Head of caudate nucleus (tissue), 42 donors: ENCODE results near the gene PXDC1.

Experiments used
- DNase-seq, 42 donors: peaks; one replicate each; pipeline versions ENCODE4 v3.0.0 to v3.0.0-alpha.2; 2020 to 2021; ENCODE audit warnings: mixed read lengths in 7 of 42
- intact Hi-C: fragments of 100-400 bp; cut with DNase I; formaldehyde crosslinking; loops from one replicate; pipeline ENCODE4 v1.15.0; 2022

The PXDC1 gene, protein sequence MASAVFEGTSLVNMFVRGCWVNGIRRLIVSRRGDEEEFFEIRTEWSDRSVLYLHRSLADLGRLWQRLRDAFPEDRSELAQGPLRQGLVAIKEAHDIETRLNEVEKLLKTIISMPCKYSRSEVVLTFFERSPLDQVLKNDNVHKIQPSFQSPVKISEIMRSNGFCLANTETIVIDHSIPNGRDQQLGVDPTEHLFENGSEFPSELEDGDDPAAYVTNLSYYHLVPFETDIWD

DNA sequence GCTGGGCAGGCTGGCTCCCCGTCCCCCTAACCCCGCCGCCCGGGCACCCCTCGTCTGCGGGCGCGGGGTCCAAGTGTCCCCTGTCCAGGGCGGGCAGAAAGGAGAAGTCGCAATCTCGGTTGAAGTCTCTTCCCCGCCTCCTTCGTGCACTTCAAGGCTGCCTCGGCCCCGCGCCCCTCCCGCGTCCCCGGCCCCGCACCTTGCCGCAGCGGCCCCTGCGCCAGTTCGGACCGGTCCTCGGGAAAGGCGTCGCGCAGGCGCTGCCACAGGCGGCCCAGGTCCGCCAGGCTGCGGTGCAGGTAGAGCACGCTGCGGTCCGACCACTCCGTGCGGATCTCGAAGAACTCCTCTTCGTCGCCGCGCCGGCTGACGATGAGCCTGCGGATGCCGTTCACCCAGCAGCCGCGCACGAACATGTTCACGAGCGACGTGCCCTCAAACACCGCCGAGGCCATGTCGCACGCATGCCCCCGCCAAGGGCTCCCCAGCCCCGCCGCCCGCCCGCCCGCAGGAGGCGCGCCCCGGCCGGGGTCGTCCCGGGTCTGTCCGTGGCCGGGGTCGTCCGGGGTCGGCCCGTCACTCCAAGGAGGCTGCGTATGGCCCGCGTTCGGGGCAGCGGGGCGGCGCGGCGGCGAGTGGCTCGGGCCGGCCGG is at the start of gene PXDC1:
Gene PXDC1 (minus strand): TSS at position 637 of the 653 bp plus-strand sequence. CDS start 182 bp downstream, at position 455.
- DNase-seq, result peak in 6 of 42 donors; percentile 4 to 51 (median 28)
- intact Hi-C loops, result loop anchor here (10.0 kb wide), 1 partner anchor 74 kb away; no protein-coding TSS in a partner anchor

DNA sequence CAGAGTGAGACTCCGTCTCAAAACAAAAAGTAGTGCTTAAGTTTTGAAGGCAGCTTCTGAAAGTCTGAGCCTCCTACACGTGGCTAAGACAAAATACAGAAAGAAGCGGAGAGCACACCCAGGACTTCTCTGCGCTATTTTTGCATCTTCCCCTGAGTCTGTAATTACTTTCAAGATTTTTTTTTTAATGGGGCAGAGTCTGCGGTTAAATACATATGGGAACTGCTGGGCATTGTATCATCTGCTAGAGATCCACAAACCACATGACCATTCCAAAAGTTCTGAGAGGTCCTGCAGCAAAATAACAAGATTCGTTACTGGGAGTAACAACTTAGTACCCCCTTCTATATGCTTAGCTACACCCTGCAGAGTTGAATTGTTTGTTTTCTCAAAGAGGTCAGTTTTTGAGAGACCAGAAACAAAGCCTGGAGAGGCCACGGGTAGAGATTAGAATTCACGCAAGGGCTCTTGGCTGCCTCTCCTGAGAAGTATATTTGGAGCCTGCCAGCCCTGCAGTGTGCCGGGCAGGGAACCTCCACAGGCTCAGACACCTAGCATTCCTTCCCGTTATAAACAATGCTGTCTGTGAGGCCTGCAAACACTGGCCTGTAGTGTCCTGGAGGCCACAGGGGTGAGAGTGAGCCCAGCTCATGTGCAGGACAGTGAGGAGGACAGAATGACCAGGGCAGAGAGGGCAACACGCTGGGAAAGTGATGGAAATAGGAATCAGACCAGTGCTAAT is 49.5 kb upstream of the PXDC1 start:
- DNase-seq, result no peak
- intact Hi-C loops, result no loop called here

DNA sequence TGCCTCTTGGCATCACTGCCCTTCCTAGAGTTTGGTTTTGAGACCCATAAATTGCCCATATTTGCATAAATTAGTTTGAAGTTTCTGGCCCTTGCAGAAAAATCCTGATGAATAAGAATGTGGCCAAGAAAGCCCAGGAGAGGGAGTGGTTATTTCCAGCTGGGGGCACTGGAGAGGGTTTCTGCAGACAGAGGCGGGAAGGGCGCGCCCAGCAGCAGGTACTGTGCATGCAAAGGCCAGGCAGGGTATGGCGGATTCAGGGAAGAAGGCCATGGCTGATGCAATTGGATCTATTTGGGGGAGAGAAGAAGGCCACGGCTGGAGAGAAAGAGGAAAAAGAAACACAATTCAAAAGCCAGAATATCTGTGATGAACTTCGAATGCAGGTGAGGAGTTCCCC is 48.2 kb upstream of the PXDC1 start:
- DNase-seq, result no peak
- intact Hi-C loops, result no loop called here

DNA sequence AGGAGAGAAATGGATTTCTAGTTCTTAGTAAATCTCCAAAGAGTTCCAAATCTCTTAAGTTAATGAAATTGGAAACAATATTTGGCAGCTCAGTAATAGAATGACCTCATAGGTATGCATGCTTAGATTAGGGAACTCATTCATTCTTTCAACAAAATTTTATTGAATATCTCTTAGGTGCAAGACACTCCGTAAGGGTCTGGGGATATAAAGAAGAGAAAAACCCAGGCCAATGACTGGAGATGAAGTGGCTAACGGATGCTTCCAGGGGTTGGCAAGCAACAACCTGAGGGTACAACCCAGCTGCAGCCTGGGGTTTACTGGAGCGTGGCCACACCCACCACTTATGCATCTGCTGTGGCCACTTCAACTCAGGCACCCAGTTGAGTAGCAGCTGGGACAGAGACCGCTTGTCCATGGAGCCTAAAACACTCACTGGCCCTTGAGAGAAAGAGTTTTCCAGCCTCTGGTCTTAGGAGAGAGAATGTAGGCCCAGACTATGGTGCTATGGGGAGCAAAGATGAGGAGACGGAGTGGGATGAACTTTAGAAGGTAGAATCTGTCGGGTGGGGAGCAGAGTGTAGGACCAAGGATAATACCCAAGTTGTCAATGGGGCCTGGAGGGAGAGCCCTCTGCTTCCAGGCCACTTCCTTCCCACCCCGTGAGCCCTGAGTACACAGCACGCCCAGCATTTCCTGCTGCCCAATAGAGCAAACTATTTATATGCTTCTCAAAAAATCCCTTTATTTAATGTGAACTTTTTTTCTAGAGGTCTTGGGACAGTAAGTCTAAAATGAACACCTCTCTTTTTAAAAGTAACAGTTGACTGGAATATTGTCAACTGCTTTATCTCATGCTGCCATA is 46.8 kb upstream of the PXDC1 start:
- intact Hi-C loops, result no loop called here

DNA sequence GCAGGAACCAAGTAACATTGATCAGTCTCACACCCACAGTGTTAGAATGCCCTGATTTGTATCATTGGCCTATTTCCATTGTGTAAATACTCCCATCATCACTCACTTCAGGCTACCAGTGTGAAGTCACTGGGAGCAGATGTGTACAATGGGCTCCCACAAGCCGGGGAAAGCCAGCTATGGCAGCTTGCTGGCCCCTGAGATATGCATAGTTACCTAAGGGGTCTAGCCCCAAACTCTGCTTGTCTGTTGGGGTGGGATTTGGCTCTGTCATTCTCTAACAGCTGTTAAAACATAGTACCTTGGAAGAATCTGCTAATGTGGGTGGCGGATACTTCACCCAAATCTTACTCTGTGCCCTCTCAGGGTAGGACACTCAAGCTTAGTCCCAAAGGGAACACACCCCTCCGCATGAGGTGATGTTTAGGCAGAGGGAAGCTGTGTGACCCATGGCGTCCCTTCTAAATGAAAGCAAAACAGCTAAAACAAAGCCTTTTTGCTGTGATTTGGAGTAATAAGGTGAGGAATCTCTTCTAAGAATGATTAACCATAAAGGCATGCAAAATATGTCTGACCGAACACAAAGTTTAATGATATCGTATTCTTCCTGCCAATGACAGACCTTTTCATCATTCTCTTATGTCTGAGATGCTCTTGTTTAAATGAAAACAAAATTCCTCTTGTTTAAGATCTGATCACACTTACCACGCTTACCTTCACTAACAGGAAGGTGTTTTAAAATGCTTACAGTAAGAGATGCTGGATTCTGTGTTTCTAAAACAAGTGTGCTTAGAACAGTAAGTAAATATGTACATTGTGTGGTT is 45.9 kb upstream of the PXDC1 start:
- intact Hi-C loops, result no loop called here
- no peak for DNase-seq

More for the DNA sequence above, 46.8 kb upstream of the PXDC1 start:
- no peak for DNase-seq

DNA sequence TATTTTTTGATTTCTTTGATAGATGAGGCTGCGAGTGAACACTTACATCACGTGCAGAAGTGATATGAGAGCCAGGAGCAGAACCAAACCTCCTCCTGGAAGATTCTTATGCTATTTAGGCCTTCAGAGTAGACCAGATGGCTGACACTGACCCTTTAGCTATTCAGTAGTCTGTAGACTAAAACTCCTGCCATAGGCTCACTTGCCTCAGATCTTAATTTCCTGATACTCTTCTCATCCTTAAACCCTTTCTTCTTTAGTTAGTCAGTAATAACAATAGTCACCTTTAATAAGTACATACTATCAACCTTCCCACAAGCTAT is 45.2 kb upstream of the PXDC1 start:
- intact Hi-C loops, result no loop called here
- DNase-seq, result no peak

DNA sequence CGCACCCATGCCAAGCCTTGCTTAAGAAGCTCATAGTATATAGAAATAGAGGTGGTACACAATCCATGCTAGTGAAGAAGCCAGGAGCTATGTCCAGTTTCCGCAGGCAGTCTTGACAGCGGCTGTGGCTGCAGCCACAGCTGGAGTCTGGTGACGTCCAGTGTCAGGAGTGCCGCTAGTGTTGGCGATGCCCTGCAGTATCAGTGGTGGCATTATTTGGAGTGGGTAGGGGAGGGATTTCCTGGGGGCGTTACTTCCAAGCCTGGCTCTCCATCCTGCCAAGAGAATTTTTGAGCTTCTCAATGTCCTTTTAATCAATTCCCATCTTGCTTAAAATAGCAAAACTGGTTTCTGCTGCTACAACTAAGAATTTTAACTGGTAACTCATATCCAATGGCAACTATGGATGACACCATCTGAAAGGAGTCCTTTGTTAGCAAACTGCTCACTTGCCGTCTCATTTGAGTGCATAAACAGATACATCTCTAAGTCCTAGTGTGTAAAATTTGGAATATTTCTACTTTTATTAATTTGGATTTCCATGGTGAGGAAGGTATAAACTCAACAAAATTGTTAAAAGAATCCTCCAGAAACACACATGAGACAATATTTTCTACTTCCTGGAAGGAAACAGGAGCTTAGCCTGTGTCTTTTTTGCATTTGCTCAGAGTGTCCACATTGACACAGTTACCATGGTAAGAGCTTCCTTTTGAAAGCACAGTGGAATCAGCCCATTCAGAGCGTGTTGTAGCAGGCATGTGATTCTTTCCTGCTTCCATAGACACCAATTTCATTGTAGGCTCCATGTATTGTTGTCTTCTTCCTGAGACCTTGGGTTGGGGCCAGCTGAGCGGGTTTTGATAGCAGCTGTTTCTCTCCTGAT is 44.6 kb upstream of the PXDC1 start:
- intact Hi-C loops, result no loop called here
- peak; percentile 46 to 87 (median 73) for DNase-seq

DNA sequence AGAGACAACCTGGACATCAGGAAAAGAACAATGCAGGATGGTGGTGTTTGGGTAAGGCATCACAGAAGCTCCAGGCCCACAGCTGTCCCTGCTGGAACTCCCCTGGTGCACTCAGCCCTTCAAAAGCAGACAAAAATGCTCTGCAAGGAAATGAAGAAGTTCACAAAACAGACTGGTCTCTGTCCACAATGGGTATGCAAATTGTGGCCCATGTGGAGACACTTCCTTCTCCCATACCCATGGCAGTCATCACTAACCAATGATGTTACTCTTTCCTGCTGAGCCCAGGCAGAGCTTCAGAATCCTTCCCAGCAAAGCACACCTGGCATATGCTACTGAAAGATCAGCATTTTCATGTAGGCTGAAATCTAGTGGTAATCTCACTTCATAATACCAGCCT is 42.6 kb upstream of the PXDC1 start:
- intact Hi-C loops, result no loop called here
- DNase-seq, result no peak

DNA sequence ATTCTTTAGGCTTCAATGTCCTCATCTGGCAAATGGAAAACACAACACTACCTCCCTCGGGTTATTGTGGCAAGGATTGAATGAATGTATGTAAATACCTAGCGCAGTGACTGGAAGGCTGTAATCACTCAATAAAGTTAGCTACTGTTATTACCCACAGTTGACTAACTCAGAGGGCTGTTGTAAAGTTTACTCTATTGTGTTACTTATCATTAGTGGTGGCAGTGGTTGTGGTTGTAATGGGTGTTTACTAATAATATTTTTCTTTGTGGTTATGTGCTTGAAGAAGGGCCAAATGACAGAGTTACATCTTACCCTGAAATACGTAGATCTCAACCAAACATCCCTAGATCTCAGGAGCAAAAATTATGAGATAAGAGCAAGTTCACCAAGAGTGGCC is 42.0 kb upstream of the PXDC1 start:
- intact Hi-C loops, result no loop called here
- DNase-seq, result no peak

DNA sequence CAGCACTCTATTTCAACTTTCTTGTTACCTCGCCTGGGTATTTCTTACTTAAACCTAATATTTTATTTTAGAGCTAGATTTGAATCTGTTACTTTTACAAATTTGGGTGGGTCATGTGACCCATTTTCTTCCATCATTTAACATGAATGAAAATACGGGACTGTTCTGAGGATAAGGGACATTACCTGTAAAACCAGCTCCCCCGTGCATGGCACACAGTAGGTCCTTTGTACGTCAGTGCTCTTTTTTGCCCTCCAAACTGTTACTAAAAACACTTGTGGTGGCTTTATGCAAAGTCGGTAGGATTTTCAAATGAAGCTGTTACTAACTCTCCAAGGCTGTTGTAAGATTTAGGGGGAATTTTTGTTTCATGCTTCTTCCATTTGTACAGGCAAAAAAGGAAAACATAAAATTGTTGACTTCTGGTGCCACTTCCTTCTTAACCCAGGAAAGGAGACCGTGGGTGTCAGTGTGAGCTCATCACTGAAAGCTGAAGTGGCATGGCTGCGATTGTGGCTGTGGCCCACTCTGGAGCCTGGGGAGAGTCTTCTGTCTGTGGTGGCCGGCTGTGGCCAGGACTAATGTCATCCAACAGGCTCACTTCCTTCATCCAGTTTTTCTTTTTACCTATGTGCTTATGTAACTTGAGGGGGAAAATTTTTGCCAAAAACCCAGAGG is 40.2 kb upstream of the PXDC1 start:
- intact Hi-C loops, result no loop called here
- DNase-seq, result no peak

DNA sequence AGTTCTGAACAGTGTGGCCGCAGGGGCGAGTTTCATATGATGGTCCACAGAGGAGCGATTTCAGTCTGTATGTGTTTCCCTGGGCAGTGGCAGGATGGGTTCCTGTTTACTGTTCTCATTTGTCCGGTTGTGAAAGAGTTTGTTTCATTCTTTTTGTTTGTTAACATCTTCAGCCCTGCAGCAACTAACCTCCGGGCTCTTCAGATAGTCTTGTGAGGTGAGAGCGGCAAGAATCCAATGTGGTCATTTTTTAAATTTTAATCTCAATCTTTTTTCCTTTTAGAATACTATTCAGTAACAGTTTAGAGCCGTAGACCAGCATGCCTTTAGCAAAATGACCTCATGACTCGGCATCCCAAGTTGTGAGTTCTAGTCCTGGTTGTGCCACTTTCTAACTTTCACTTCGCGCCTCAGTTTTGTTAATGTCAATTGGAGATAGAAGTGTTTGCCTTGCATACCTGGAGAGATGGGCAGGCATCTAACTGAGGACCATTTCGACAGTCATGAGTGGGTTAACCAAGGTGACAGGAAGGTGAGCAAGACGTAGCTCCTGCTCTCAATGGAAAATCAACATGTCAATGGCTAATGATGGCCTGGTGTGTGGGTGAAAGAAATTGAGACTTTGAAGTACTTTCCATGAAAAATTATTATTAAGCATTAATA is 38.5 kb upstream of the PXDC1 start:
- no peak for DNase-seq
- intact Hi-C loops, result no loop called here

DNA sequence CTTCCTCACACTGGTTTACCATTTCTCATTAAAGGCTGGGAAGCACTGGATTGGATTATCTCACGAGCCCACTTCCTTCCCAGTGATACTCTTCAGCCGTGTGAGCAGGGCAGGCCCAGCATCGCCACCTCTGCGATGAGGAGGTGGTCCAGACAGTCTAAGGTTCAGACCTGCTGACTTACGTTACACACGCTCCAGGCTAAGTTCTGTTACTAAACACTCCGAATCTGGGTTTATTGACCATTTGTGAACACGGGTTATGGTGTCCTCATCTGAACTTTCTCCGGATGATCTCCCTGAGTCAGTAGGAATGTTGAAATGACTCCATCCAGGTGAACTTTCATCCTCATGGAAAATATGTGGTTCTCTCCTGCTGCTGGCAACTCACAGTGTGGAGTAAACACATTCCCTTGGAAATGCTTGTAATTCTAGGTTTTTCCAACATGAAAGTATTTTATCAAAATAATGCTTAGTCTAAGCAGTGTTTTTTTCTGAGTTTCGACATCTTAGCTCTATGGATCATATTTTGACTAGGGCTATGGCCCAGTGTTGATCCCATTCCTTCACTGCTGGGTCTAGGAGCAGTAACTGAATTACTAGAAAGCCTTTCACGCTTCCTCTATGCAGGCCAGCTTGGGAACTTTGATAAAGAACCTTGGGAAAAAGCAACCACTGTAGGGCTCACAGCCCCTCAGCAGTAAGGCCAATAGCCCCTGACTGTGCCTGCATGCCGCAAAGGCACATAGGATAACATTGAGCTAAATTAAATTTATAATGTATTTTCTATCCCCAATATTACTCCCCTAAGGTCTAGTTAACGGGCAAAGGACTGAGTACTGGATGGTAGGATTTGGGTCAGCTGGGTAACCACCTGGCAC is 37.7 kb upstream of the PXDC1 start:
- no peak for DNase-seq
- intact Hi-C loops, result no loop called here

DNA sequence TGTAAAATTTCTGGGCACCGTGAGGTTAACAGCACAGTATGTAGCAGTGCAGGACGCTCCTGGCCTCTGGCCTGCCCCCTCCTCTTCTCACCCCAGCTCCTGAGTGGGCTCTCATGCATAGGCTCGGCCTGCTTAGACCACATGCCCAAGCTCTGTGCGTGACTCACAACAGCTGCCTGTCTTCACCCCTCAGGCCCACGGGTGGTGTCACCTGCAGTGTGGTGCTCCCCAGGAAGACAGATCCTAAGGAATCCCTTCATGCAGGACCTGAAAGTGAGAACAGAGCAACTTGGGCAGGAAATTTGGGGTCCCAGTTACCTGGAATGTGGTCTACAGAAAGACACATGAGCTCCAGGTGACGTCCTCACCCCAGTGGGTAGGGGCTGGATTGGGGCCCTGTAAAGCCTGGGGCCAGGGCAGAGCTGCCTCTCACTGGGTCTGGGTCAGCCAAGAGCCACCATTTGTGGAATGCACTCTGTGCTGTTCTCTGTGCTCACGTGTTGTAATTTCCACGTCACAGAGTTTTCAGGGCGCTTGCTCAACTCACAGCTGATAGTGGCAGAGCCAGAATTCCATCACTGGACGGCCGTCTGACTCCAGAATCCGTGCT is 37.0 kb upstream of the PXDC1 start:
- intact Hi-C loops, result no loop called here
- no peak for DNase-seq

DNA sequence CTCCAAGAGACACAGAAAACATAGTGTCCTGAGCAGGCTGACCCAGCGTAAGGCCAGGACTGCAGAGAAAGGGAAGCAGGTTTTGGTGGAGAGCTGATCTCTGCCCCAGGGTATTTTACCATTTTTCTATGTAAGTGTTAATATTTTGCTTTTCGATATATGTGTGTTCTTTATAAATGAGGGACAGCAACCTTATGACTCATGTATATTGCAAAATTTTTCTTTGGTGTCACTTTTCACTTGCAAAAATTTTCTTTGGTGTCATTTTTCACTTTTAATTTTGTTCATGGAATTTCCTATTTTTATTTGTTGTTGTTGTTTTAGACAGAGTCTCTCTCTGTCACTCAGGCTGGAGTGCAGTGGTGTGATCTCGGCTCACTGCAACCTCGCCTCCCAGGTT is 34.6 kb upstream of the PXDC1 start:
- DNase-seq, result no peak
- intact Hi-C loops, result no loop called here

DNA sequence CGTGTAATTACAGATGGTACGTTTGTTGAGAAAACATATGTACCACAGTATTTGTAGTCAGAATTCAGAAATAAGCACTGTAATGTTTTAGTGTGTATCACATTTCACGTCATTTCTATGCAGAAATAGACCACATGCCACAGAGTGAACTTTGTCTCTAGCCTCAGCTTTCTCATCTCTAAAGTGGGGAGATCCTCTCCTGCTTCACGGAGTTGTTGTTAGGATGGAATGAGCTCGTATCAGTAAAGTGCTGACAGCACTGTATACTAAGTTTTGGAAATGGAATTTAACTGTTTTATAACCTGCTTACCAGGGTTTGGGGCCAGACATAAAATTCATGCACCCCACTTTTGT is 34.2 kb upstream of the PXDC1 start:
- no peak for DNase-seq
- intact Hi-C loops, result no loop called here
